KMS-11 (cell line): Measurements from ENCODE around the gene ERC2.

Experiments used
- H2AFZ ChIP-seq: fragments of 200-600 bp; sonication (generic); 2 replicates; pipeline ENCODE4 v1.6.1; 2016; ENCODE audit warnings: antibody characterized with exemption, mixed run types, low read depth
- H3K27ac ChIP-seq: fragments of 200-600 bp; sonication (generic); 2 replicates; pipeline ENCODE4 v1.6.1; 2016; ENCODE audit warnings: mild to moderate bottlenecking, mixed run types
- H3K27me3 ChIP-seq: fragments of 200-600 bp; sonication (generic); 2 replicates; pipeline ENCODE4 v1.6.1; 2017; ENCODE audit warnings: mild to moderate bottlenecking, low read depth, mixed run types, moderate library complexity; ENCODE audit not compliant: insufficient read depth
- H3K36me3 ChIP-seq: fragments of 200-600 bp; sonication (generic); 2 replicates; pipeline ENCODE4 v1.6.1; 2017; ENCODE audit warnings: mild to moderate bottlenecking, mixed run types; ENCODE audit not compliant: insufficient read depth
- H3K4me1 ChIP-seq: fragments of 200-600 bp; sonication (generic); 2 replicates; pipeline ENCODE4 v1.6.1; 2016; ENCODE audit warnings: mild to moderate bottlenecking, low read depth, mixed run types; ENCODE audit not compliant: poor library complexity, severe bottlenecking
- H3K4me2 ChIP-seq: fragments of 200-600 bp; sonication (generic); 2 replicates; pipeline ENCODE4 v1.7.0; 2016; ENCODE audit warnings: mild to moderate bottlenecking, mixed run types
- H3K4me3 ChIP-seq: fragments of 200-600 bp; sonication (generic); IDR thresholded peaks from 2 replicates; pipeline ENCODE4 v1.6.1; 2017; ENCODE audit warnings: low read depth, low read length, mixed read lengths; ENCODE audit not compliant: insufficient read depth
- H3K79me2 ChIP-seq: fragments of 200-600 bp; sonication (generic); 2 replicates; pipeline ENCODE4 v1.6.1; 2016; ENCODE audit warnings: low read depth, mixed run types; ENCODE audit not compliant: insufficient read depth
- H3K9ac ChIP-seq: fragments of 200-600 bp; sonication (generic); 2 replicates; pipeline ENCODE4 v1.6.1; 2016; ENCODE audit warnings: mild to moderate bottlenecking, mixed run types
- H4K20me1 ChIP-seq: fragments of 200-600 bp; sonication (generic); 2 replicates; pipeline ENCODE4 v1.6.1; 2016; ENCODE audit warnings: mild to moderate bottlenecking, mixed run types; ENCODE audit not compliant: insufficient read depth
- CTCF ChIP-seq: fragments of 200-600 bp; sonication (generic); conservative IDR thresholded peaks from 2 replicates; pipeline ENCODE4 v1.6.1; 2017; ENCODE audit warnings: low read depth, mild to moderate bottlenecking, antibody characterized with exemption, low read length, moderate library complexity, mixed read lengths

The ERC2 gene

GRCh38 chr3:55765398-55765797, 702.9 kb downstream of the ERC2 start:
- TF ChIP-seq CTCF, result no peak
- Histone ChIP-seq H3K36me3 (no peaks in the 10 kb centered on the region), H3K27me3 (no peaks in the 10 kb centered on the region), H3K4me3 (no peak overlapping the region), H3K79me2 (no peaks in the 10 kb centered on the region), H3K4me2 (no peak overlapping the region), H3K9ac (no peak overlapping the region), H2AFZ (no peak overlapping the region), H3K4me1 (no peaks in the 10 kb centered on the region), H3K27ac (no peak overlapping the region), H4K20me1 (no peaks in the 10 kb centered on the region)

GRCh38 chr3:55756976-55757375, 711.3 kb downstream of the ERC2 start:
- Histone ChIP-seq H3K4me3 (no peak overlapping the region), H3K27ac (no peak overlapping the region), H2AFZ (no peak overlapping the region), H4K20me1 (no peaks in the 10 kb centered on the region), H3K4me1 (no peaks in the 10 kb centered on the region), H3K79me2 (no peaks in the 10 kb centered on the region), H3K4me2 (no peak overlapping the region), H3K36me3 (no peaks in the 10 kb centered on the region), H3K27me3 (no peaks in the 10 kb centered on the region), H3K9ac (no peak overlapping the region)
- TF ChIP-seq CTCF, result no peak

- Histone ChIP-seq H3K4me1 (no peaks in the 10 kb centered on the region), H4K20me1 (no peaks in the 10 kb centered on the region), H3K27me3 (no peaks in the 10 kb centered on the region), H3K4me3 (no peak overlapping the region), H3K36me3 (no peaks in the 10 kb centered on the region), H3K27ac (no peak overlapping the region), H3K79me2 (no peaks in the 10 kb centered on the region), H3K4me2 (no peak overlapping the region), H2AFZ (no peak overlapping the region), H3K9ac (no peak overlapping the region)
- no peak for TF ChIP-seq CTCF
These were observed 712.6 kb downstream of the ERC2 start for GRCh38 chr3:55755516-55756205.

GRCh38 chr3:55752911-55753310, 715.4 kb downstream of the ERC2 start:
- H3K9ac ChIP-seq, result no peak overlapping the region
- no peak overlapping the region for H3K4me2 ChIP-seq
- no peak overlapping the region for H3K27ac ChIP-seq
- no peak overlapping the region for H2AFZ ChIP-seq
- no peaks in the 10 kb centered on the region for H3K27me3 ChIP-seq
- no peak overlapping the region for H3K4me3 ChIP-seq
- TF ChIP-seq CTCF, result no peak
- H3K4me1 ChIP-seq, result no peaks in the 10 kb centered on the region
- H3K36me3 ChIP-seq, result no peaks in the 10 kb centered on the region
- H4K20me1 ChIP-seq, result no peaks in the 10 kb centered on the region
- H3K79me2 ChIP-seq, result no peaks in the 10 kb centered on the region
